H9 (cell line): Measurements from ENCODE around the gene MCU. TPM values are rescaled to one million over a fixed set of nuclear protein-coding genes. Genes with fewer than 3 reads are reported as not detected.

ENCODE experiments used
- DNase-seq: peaks from one replicate; pipeline ENCODE4 v3.0.0-alpha.2; 2017
- H2AFZ ChIP-seq: one replicate; pipeline ENCODE4 v1.6.1; 2013; ENCODE audit warnings: mild to moderate bottlenecking, low read length, control low read depth, moderate library complexity
- H2AK5ac ChIP-seq: 2 replicates; pipeline ENCODE4 v1.6.1; 2013; ENCODE audit warnings: low read length, control low read depth, mixed read lengths; ENCODE audit not compliant: insufficient read length
- H2BK120ac ChIP-seq: one replicate; pipeline ENCODE4 v1.6.1; 2013; ENCODE audit warnings: low read depth, mild to moderate bottlenecking, low read length, control low read depth, inconsistent platforms; ENCODE audit not compliant: poor library complexity, severe bottlenecking
- H2BK12ac ChIP-seq: 2 replicates; pipeline ENCODE4 v1.6.1; 2013; ENCODE audit warnings: low read length, control low read depth, mixed read lengths, low read depth; ENCODE audit not compliant: insufficient read length
- H2BK15ac ChIP-seq: 2 replicates; pipeline ENCODE4 v1.6.1; 2013; ENCODE audit warnings: low read depth, low read length, control low read depth
- H2BK20ac ChIP-seq: one replicate; pipeline ENCODE4 v1.6.1; 2013; ENCODE audit warnings: low read depth, mild to moderate bottlenecking, low read length, control low read depth, inconsistent platforms; ENCODE audit not compliant: poor library complexity, severe bottlenecking
- H2BK5ac ChIP-seq: 2 replicates; pipeline ENCODE4 v1.6.1; 2013; ENCODE audit warnings: low read length, control low read depth, mixed read lengths; ENCODE audit not compliant: insufficient read length
- H3K14ac ChIP-seq: 2 replicates; pipeline ENCODE4 v1.6.1; 2013; ENCODE audit warnings: low read length, control low read depth; ENCODE audit not compliant: insufficient read depth
- H3K18ac ChIP-seq: 2 replicates; pipeline ENCODE4 v1.6.1; 2013; ENCODE audit warnings: low read depth, mild to moderate bottlenecking, mixed read lengths, low read length, control low read depth; ENCODE audit not compliant: insufficient read length
- H3K23ac ChIP-seq: 2 replicates; pipeline ENCODE4 v1.6.1; 2013; ENCODE audit warnings: low read length, control low read depth, mixed read lengths, low read depth; ENCODE audit not compliant: insufficient read length
- H3K23me2 ChIP-seq: 2 replicates; pipeline ENCODE4 v1.6.1; 2013; ENCODE audit warnings: low read depth, mild to moderate bottlenecking, mixed read lengths, low read length, control low read depth; ENCODE audit not compliant: insufficient read length, poor library complexity, severe bottlenecking
- H3K27ac ChIP-seq: 2 replicates; pipeline ENCODE4 v1.5.1; 2013; ENCODE audit warnings: low read length, control low read depth, mixed read lengths, low read depth; ENCODE audit not compliant: insufficient read length
- H3K27me3 ChIP-seq: 2 replicates; pipeline ENCODE4 v1.6.1; 2013; ENCODE audit warnings: low read length, control low read depth, inconsistent platforms; ENCODE audit not compliant: insufficient read depth
- H3K4ac ChIP-seq: 2 replicates; pipeline ENCODE4 v1.6.1; 2013; ENCODE audit warnings: low read depth, mild to moderate bottlenecking, control low read depth, inconsistent platforms, low read length, moderate library complexity
- H3K4me1 ChIP-seq: 2 replicates; pipeline ENCODE4 v1.6.1; 2013; ENCODE audit warnings: low read length, control low read depth, inconsistent platforms; ENCODE audit not compliant: insufficient read depth
- H3K4me2 ChIP-seq: 2 replicates; pipeline ENCODE4 v1.6.1; 2013; ENCODE audit warnings: low read length, control low read depth, mixed read lengths; ENCODE audit not compliant: insufficient read length, insufficient read depth
- H3K56ac ChIP-seq: 2 replicates; pipeline ENCODE4 v1.6.1; 2013; ENCODE audit warnings: low read depth, mild to moderate bottlenecking, mixed read lengths, low read length, control low read depth; ENCODE audit not compliant: insufficient read length
- H3K79me1 ChIP-seq: 2 replicates; pipeline ENCODE4 v1.6.1; 2013; ENCODE audit warnings: low read depth, mild to moderate bottlenecking, moderate library complexity, low read length, control low read depth, inconsistent platforms; ENCODE audit not compliant: insufficient read depth, poor library complexity, severe bottlenecking
- H3K79me2 ChIP-seq: 2 replicates; pipeline ENCODE4 v1.6.1; 2013; ENCODE audit warnings: low read length, control low read depth, inconsistent platforms; ENCODE audit not compliant: insufficient read depth
- H3K9ac ChIP-seq: 2 replicates; pipeline ENCODE4 v1.6.1; 2013; ENCODE audit warnings: low read length, control low read depth, mixed read lengths; ENCODE audit not compliant: insufficient read length; ENCODE audit errors: extremely low read depth
- H3K9me3 ChIP-seq: one replicate; pipeline ENCODE4 v1.6.1; 2013; ENCODE audit warnings: low read depth, low read length, inconsistent platforms; ENCODE audit not compliant: control insufficient read depth
- H3T11ph ChIP-seq: one replicate; pipeline ENCODE4 v1.6.1; 2013; ENCODE audit warnings: mild to moderate bottlenecking, low read length, control low read depth, inconsistent platforms
- H4K20me1 ChIP-seq: one replicate; pipeline ENCODE4 v1.6.1; 2013; ENCODE audit not compliant: control insufficient read depth, insufficient read length, insufficient read depth
- H4K5ac ChIP-seq: 2 replicates; pipeline ENCODE4 v1.6.1; 2013; ENCODE audit warnings: low read depth, mild to moderate bottlenecking, mixed read lengths, low read length, control low read depth; ENCODE audit not compliant: insufficient read length
- H4K8ac ChIP-seq: replicated peaks from 2 replicates; pipeline ENCODE4 v1.6.1; 2013; ENCODE audit warnings: low read length, control low read depth, mixed read lengths, low read depth; ENCODE audit not compliant: insufficient read length
- H4K91ac ChIP-seq: 2 replicates; pipeline ENCODE4 v1.6.1; 2013; ENCODE audit warnings: low read depth, mild to moderate bottlenecking, moderate library complexity, mixed read lengths, low read length, control low read depth; ENCODE audit not compliant: insufficient read length
- H3K27ac Mint-ChIP-seq, 3 experiments: 2 replicates in 2 of 3; 3 replicates in 1 of 3; pipeline ENCODE4 v1.8.0; 2020 to 2021; ENCODE audit warnings: mixed read lengths in 3 of 3, mild to moderate bottlenecking in 1 of 3, moderate library complexity in 1 of 3
- H3K27me3 Mint-ChIP-seq: 2 replicates; pipeline ENCODE4 v1.8.0; 2021; ENCODE audit warnings: low read depth, mild to moderate bottlenecking, moderate library complexity, mixed read lengths
- H3K36me3 Mint-ChIP-seq, 3 experiments: 2 replicates in 2 of 3; 3 replicates in 1 of 3; pipeline ENCODE4 v1.8.0; 2020 to 2021; ENCODE audit warnings: low read depth in 3 of 3, mixed read lengths in 3 of 3; ENCODE audit not compliant: insufficient read depth in 1 of 3
- H3K4me1 Mint-ChIP-seq, 2 experiments: 2 replicates each; pipeline ENCODE4 v1.8.0; 2020; ENCODE audit warnings: mixed read lengths in 2 of 2
- H3K4me3 Mint-ChIP-seq, 2 experiments: 2 replicates in 1 of 2; 3 replicates in 1 of 2; pipeline ENCODE4 v1.8.0; 2020 to 2021; ENCODE audit warnings: mild to moderate bottlenecking in 2 of 2, mixed read lengths in 2 of 2, moderate library complexity in 1 of 2
- H3K9me3 Mint-ChIP-seq, 2 experiments: 2 replicates in 1 of 2; 3 replicates in 1 of 2; pipeline ENCODE4 v1.8.0; 2020; ENCODE audit warnings: mild to moderate bottlenecking in 2 of 2, mixed read lengths in 2 of 2, moderate library complexity in 1 of 2
- WGBS: extraction: QIAGEN DNeasy Blood & Tissue Kit; methylation state at CpG from one replicate; pipeline ENCODE4 v1.1.7; 2013; ENCODE audit warnings: missing lambda C conversion rate, low lambda C conversion rate, mixed read lengths; ENCODE audit not compliant: insufficient read length; ENCODE audit errors: extremely low coverage; 5-methylcytosine and 5-hydroxymethylcytosine counted together
- total RNA-seq: library from RNA; stranded (reverse); gene quantifications from 2 replicates; pipeline ENCODE4 v1.2.1, GENCODE V29; 2021
- TF ChIP-seq, protein P1 (sequence below): fragments of 200-600 bp; sonication (generic); conservative IDR thresholded peaks from 3 replicates; pipeline ENCODE4 v1.8.0; 2021; ENCODE audit warnings: antibody characterized with exemption, mild to moderate bottlenecking

MCU gene
- total RNA-seq, 1 experiment from 2014 or later = 36.6 TPM

DNA sequence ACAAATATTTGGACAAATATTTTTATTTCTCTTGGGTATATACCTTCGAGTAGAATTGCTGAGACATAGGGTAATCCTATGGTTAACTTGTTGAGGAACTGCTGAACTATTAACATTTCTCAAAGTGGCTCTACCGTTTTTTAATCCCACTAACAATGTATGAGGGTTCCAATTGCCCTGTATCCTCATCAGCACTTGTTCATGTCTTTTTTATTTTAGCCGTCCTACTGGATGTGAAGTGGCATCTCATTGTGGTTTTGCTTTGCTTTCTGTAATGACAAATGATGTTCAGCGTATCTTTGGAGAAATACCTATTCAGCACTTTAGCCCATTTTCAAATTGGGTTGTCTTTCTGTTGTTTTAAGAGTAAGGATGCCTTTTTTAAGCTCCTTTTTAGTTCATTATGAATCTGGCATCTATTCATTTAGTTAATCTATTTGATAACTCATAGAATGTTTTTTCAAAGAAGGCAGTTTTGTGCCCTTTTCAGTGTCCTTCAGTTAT is 40.0 kb downstream of the MCU start:
- no peak overlapping the region for H3K4me3 Mint-ChIP-seq
- no peaks in the 10 kb centered on the region for H3K36me3 Mint-ChIP-seq
- peaks cover 0 to 18% of the 10 kb centered on the region in 2 experiments; a peak in 2 of 4 replicates for H3K4me1 Mint-ChIP-seq

More for the DNA sequence above, 40.0 kb downstream of the MCU start:
- H3K27ac ChIP-seq = no peak overlapping the region
- H4K5ac ChIP-seq = no peak overlapping the region
- H2BK15ac ChIP-seq = no peak overlapping the region
- H2BK12ac ChIP-seq = no peak overlapping the region
- no peak overlapping the region for H4K8ac ChIP-seq
- no peaks in the 10 kb centered on the region; the same call in 1 of the 2 replicates for H3K79me2 ChIP-seq
- H3K14ac ChIP-seq = no peak overlapping the region
- TF ChIP-seq, protein P1, sequence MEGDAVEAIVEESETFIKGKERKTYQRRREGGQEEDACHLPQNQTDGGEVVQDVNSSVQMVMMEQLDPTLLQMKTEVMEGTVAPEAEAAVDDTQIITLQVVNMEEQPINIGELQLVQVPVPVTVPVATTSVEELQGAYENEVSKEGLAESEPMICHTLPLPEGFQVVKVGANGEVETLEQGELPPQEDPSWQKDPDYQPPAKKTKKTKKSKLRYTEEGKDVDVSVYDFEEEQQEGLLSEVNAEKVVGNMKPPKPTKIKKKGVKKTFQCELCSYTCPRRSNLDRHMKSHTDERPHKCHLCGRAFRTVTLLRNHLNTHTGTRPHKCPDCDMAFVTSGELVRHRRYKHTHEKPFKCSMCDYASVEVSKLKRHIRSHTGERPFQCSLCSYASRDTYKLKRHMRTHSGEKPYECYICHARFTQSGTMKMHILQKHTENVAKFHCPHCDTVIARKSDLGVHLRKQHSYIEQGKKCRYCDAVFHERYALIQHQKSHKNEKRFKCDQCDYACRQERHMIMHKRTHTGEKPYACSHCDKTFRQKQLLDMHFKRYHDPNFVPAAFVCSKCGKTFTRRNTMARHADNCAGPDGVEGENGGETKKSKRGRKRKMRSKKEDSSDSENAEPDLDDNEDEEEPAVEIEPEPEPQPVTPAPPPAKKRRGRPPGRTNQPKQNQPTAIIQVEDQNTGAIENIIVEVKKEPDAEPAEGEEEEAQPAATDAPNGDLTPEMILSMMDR = no peak
- no peak overlapping the region for H3T11ph ChIP-seq
- H3K23ac ChIP-seq = no peak overlapping the region
- Mint-ChIP-seq H3K27me3 (no peaks in the 10 kb centered on the region), H3K27ac (no peak overlapping the region), H3K9me3 (no peaks in the 10 kb centered on the region)
- H3K9me3 ChIP-seq = no peaks in the 10 kb centered on the region
- H2AFZ ChIP-seq = no peak overlapping the region
- H4K20me1 ChIP-seq = no peaks in the 10 kb centered on the region
- no peak overlapping the region for H3K9ac ChIP-seq
- H4K91ac ChIP-seq = no peak overlapping the region
- WGBS = no CpG with 5 or more reads among the region's 4 CpGs
- no peaks in the 10 kb centered on the region for H3K23me2 ChIP-seq
- H2BK5ac ChIP-seq = no peak overlapping the region
- no peaks in the 10 kb centered on the region for H3K4me1 ChIP-seq
- no peak overlapping the region for H2BK20ac ChIP-seq
- H3K4me2 ChIP-seq = no peak overlapping the region
- H3K18ac ChIP-seq = no peak overlapping the region
- DNase-seq = no peak
- H3K79me1 ChIP-seq = peaks cover 2% of the 10 kb centered on the region
- no peak overlapping the region for H3K56ac ChIP-seq
- H2BK120ac ChIP-seq = no peak overlapping the region
- H2AK5ac ChIP-seq = no peak overlapping the region
- H3K27me3 ChIP-seq = no peaks in the 10 kb centered on the region
- no peak overlapping the region for H3K4ac ChIP-seq
